GM18502 (cell line): Measurements from ENCODE around the gene PIGU.

ENCODE experiments used
- ATAC-seq: cut with Tn5 transposase; IDR thresholded peaks from one replicate; pipeline ENCODE4 v1.9.1; 2021; ENCODE audit warnings: mild to moderate bottlenecking; ENCODE audit not compliant: unreplicated experiment, poor library complexity

Gene PIGU

GRCh38 chr20:34561661-34562060 lies 115.2 kb downstream of the PIGU start:
- no peak for ATAC-seq

DNA sequence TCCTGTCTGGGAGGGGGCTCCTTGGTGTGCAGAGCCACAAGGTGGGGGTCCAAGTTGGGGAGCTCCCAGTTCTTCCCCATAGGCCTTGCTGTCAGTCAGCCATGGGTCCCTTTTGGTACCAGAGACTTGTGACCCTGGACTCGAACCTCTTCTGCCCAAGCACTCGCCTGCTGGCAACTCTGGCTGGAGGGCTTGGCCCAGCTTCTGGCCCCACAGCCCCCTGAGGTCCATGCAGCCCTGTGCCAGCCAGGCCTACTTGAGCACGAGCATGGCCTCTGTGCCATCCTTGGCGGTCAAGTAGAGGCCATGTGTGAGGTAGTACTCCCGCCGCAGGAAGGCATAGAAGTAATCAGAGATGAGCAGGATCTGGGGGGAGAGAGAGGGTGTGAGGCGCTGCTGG lies 116.3 kb downstream of the PIGU start:
- ATAC-seq: no peak

DNA sequence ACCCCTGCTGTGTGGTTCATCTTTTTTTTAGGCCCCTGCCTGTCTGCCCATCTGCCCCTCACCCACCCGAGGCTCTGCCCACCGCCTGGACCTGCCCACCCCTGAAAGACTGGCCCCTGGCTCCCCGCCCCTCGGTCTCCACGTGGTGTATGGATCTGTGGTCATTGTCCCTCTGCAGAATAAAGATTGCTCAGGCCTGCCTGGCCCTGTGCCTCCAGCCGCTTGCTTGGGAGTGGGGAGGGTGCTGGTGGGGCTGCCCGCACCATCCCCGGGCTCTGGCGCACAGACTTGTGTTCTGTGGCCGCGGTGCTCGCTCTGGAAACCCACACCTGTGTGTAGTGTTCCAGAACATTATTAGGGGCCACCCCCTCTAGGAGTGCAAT lies 116.8 kb downstream of the PIGU start:
- no peak for ATAC-seq

GRCh38 chr20:34559311-34560140 lies 117.4 kb downstream of the PIGU start:
- ATAC-seq: no peak

DNA sequence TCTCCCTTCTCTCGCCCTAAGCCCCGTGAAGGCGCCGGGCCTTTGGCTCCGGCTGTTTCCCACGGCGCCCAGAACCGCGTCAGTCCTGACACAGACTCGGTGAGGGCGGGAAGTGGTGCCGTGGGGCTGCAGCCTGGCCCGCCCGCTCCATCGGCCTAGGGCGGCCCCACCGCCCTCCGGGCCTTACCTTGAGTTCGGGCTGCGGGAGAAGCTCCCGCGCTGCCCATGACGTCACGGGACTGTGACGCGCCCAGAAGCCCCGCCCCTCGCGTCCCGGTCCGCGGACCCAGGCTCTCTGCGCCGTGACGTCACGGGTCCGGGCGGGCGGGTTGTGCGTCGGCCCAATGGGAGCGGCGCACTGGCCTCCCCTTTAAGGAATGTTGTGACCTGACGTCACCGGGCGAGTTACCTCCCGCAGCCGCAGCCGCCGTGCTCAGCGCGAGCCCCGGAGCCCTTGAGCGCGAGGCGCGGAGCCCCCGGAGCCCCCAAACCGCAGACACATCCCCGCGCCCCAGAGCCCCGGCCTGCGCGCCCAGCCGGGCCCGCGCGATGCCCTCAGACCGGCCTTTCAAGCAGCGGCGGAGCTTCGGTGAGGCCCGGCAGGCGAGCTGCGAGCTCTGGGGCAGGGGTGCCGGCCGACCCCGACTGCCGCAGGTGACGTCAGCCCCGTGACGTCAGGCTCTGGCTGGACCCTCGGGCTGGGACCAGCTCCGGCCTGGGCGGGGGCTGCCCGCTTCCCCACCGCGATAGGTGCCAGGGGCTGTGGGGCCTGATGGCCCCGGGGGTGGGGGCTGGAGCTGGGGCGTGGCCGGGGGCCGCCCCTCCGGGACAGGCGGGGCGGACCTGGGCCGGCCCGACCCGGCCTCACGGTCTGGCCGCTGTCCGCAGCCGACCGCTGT lies 118.3 kb downstream of the PIGU start, which contains the start of gene MAP1LC3A:
Gene MAP1LC3A (plus strand): TSS at position 399 of the 899 bp plus-strand sequence. CDS start 151 bp downstream, at position 550.
- peak; percentile 77 for ATAC-seq

DNA sequence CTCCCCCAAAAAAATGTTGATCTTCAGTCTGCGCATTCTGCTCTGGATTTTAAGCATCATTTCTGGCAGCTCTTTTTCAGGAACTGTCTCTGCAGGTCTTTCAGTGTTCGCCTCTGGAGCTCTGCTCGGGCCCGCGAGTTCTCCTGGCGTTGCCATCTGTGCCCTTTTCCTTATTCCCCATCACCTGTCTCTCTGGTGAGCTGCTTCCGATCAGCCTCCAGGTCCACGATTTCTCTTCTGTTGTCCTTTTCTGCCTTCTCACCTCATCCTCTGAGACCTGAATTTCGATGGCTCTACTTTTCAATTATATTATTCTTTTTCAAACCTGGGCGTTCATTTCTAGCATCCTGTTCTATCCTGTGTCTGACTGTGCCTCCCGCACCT lies 119.0 kb downstream of the PIGU start:
- ATAC-seq: no peak

GRCh38 chr20:34553366-34553867 lies 123.5 kb downstream of the PIGU start:
- no peak for ATAC-seq

GRCh38 chr20:34552569-34552968 lies 124.3 kb downstream of the PIGU start:
- ATAC-seq: no peak

GRCh38 chr20:34549929-34550305 lies 127.0 kb downstream of the PIGU start:
- no peak for ATAC-seq

- ATAC-seq: no peak
Observed at GRCh38 chr20:34549291-34549928, 127.5 kb downstream of the PIGU start.

DNA sequence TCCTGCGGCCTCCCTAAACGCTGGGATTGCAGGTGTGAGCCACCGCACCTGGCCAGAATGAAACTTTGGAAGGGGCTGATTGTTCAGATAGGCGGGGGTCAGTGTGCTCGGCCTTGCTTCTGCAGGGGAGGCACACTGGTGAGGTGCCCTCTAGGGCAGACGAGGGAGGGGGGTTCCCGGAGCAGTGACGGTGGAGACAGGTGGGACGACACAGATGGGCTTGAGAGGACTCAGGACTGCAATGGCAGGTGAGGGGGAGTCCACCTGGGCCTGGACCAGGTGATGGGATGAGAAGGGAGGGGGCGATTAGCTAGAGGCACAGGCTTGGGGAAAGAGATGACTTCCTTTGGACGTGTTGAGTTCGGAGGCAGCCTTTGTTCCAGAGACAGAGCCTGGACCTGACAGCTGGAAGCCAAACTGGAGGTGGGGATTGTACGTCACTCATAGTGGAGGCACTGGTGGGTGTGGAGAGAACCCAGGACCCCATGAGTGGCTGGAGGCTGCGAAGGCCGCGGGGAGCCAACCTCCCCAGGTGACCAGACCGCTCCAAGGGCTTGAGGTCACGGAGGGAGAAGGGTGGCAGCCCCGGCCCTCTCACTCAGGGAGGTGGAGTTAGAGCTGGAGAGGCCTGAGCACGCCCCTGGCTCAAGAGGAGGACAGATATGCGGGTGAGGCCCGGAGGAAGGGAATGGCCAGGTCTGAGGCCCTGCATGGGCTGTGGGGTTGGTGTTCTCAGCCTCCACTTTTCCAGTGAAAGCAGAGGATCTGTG lies 128.9 kb downstream of the PIGU start:
- no peak for ATAC-seq

GRCh38 chr20:34546751-34547181 lies 130.1 kb downstream of the PIGU start:
- ATAC-seq: no peak

DNA sequence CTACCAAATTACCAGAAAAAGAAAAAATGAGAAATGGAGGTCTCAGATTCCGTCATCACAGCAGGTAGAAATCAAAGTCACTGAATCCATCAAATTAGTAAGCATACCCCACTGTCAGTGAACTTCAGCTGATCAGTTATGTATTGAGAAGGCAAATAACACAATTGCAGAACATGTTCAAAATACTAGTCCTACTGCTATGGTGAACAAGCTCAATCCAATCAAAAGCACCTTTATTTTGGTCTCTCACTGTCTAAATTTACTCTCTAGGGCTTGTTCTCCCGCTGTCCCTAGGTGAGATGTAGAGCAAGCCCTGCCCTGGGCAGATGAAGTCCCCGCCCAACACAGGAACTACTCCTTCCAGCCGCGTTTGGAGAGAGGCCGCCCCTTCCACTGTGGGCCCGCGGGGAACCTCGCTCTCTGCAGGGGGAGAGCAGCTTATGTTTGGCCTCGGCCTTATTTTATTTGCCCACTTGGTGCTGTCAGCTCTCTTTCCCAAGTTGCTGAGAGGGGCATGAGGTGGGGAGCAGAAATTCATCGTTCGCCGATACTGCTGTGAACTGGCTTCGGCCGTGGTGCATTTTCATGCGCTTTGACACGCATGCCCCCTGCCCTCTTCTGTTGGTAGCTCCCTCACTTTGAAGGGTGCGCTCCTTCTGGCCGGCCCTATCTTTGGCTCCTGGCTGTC lies 132.6 kb downstream of the PIGU start:
- no peak for ATAC-seq

DNA sequence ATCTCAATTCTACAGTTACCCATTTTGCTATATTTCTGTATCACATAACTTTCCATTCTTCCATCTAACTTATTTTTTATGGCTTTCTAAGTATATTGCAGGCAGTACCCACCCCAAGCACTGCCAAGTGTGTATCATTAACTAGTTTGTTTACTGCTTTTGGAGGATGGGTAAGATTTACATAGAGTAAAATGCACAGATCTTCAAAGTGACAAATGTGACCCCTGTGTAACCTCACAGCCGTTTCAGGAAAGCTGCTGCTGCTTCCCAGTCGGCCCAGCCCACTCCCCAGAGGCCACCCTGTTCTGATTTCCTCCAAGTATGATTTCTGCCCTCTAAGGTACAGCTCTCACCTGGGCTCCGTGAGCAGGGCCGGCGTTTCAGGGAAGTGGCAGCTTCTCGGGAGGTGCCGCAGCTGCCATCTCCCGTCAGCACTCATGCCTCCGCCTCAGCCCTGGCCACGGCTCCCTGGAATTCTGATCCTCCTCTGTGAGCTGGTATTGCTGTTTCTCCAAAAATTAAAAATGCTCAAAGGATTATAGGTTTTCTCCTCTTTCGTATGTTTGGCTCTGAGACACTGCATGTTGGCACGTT lies 133.3 kb downstream of the PIGU start:
- ATAC-seq: no peak

DNA sequence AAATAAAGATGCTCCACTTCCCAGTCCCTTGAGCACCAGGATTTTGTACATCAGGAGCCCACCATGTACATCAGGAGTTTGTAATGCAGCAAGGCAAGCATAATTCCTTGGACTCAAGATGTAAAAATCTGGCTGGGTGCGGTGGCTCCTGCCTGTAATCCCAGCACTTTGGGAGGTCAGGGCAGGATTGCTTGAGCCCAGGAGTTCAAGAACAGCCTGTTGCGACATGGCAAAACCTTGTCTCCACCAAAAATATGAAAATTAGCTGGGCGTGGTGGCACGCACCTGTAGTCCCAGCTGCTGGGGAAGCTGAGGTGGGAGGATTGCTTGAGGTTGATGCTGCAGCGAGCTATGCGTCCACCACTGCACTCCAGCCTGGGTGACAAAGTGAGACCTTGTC lies 134.5 kb downstream of the PIGU start:
- no peak for ATAC-seq

DNA sequence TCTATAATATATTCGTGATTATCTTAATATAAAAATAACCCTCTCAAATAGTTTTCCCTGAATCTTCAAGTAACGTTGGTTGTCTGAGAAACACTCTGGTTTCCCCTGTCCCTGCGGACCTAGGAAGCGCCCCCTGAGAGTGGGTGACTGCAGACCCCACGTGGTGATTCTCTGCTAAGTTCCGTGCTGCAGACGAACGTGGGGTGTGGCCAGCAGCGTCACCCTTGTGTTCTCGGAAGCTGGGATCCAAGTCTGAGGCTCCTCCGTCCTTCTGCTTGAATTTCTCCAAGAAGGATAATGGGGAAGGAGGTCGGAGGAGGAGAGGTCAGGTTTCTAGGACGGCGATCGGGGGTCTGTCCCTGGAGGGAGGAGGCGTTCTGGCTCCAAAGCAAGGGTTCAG lies 135.0 kb downstream of the PIGU start:
- no peak for ATAC-seq

DNA sequence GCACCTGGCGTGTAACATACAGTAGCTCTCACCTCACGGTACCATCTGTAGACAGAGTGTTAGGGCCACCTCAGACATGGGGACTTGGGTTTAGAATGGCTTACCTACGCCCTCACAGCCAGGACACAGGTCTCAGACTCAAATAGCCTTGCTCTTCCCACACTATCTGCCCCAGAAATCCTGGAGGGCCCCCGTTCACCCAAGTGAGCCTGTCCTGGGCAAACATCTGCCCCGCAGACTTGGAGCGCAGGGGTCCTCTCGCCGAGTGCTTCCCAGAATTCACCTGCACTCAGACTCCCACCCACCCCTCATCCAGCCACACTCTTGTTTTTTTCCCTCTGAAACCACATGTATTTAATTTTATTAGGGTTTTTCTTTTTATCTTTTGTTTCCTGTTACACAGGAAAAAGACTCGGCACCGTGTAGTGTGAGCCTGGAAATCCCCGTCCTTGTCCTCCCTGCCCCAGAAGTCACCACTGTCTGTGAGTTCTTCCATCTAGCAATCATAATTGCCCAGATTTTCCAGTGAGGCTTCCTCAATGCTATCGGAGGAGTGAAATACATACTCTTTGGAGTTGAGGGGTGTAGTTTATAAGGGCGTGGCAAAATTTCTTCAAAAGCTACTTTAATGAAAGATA lies 135.5 kb downstream of the PIGU start:
- ATAC-seq: no peak

- no peak for ATAC-seq
Observed at GRCh38 chr20:34540596-34541263, 136.2 kb downstream of the PIGU start.
